ENCODE data around the gene AVPR1B.

GRCh38 chr1:206083750-206084149, 33.4 kb downstream of the AVPR1B start:
- no peak for TF ChIP-seq CTCF (IDR thresholded peaks at IDR 0.05)
- no peak for TF ChIP-seq EP300 (IDR thresholded peaks at IDR 0.05)
- no peak for TF ChIP-seq POLR2A (IDR thresholded peaks at IDR 0.05)

All from ovary (tissue), 3 donors.